SH-SY5Y (cell line): ENCODE results near the gene KIFAP3.
A peak's percentile ranks its signal among the peaks of the same experiment; 100 is the strongest.

ENCODE experiments used
- GATA2 ChIP-seq: IDR thresholded peaks from 2 replicates; pipeline ENCODE4 v1.6.1; 2011; ENCODE audit warnings: mild to moderate bottlenecking, low read depth, low read length
- GATA3 ChIP-seq: IDR thresholded peaks from 2 replicates; pipeline ENCODE4 v1.6.1; 2011; ENCODE audit warnings: low read depth, mild to moderate bottlenecking, low read length, moderate library complexity

The KIFAP3 gene

DNA sequence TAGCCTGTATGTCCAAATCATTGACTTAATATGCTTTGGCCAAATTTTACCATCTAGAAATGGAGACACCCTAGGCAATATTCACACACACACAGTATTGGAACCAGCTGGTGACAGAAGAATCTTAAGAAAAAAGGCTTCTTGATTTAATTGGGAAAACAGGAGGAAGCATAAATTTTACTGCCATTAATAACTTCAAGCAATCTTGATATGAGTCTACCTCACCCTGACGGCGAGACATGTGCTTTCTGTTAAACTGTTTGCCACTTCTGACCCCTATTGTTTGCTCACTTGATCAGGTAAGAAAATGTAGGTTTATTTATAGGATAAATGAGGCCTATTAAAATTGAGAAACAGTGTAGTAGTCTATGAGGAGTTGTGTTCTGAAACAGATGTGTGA, 73.2 kb downstream of the KIFAP3 start:
- no peak for TF ChIP-seq GATA3
- TF ChIP-seq GATA2, result no peak

GRCh38 chr1:169999761-170000160, 74.7 kb downstream of the KIFAP3 start:
- TF ChIP-seq GATA3, result no peak
- TF ChIP-seq GATA2, result no peak

- TF ChIP-seq GATA3 (no peak), GATA2 (no peak)
Measured at GRCh38 chr1:169999331-169999741, 75.2 kb downstream of the KIFAP3 start.

- no peak for TF ChIP-seq GATA3
- no peak for TF ChIP-seq GATA2
Measured at GRCh38 chr1:169995993-169996392, 78.5 kb downstream of the KIFAP3 start.

DNA sequence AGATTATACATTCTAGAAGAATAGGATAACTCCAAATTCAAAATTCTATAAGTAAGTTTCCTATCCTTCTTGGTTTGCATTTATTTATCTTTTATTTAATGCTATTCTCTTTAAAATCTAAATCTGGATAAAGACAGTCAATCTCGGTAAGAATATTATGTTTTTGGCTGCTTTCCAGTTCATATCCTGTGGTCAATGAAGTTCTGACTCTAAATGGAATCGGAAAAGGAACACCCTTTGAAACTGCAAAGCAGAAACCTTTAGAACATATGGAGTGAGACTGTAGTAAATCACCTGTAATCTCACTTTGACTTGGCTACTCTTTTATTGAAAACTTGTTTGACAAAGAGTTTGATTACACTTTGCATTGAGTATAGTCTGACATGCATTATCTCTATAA, 85.2 kb downstream of the KIFAP3 start:
- TF ChIP-seq GATA3 (no peak), GATA2 (no peak)

DNA sequence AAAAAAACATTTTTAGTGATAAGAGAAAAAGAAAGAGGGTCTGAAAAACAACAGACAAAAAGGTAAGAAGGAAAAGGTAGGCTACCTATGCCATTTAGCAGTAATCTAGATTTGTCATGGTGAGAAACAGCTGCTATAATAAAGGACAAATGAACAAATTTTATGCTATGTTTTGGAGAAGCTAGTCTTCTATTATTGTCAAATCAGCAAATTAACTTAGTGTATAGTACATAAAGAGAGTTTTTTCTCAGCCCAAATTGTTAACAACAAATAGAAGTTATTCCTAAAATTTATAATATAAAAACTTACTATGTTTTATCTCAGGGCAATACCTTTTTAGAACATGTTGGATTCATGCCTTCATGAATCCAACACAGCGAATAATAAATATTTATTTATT, 88.7 kb downstream of the KIFAP3 start:
- TF ChIP-seq GATA2 (no peak), GATA3 (no peak)

DNA sequence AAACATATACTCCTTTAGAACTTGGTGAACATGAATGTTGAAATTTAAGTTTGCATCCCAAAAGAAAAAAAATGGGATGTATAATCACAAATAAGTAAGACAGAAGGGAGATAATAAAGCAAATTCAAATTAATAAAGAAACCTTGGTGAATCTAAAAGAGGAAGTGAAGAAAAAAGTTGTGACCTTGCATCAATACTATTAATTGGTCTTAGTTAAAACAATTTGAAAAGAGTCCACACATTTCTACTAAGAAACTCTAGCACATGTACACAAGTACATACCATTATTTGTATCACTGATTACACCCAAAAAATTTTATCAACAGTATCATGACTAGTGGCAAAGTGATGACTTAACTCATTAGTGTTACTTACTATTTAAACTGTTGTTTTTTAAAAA, 100.4 kb downstream of the KIFAP3 start:
- TF ChIP-seq GATA3 (no peak), GATA2 (no peak)

DNA sequence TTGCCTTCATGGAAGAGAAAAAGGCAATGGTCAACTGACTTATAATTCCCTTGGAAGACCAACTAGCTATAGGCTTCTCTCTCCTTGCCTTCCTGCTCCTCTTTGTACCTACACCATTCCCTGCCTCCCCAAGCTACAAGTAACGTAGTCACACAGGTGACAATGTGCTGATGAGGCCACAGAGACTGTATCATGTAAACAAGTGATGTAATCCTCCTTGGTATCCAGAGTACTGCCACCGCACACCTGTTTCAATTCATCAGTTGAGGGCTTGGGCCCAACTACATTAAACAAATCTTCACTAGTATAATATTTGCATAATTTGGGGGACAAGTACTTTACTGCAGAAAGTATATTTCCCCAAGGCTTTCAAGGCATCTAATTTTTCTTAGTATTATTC, 104.4 kb downstream of the KIFAP3 start:
- TF ChIP-seq GATA3 (no peak), GATA2 (no peak)

- no peak; the same call in 1 of the 2 replicates for TF ChIP-seq GATA2
- TF ChIP-seq GATA3, result peak; percentile 87
Measured at GRCh38 chr1:169968174-169968573, 106.3 kb downstream of the KIFAP3 start.

DNA sequence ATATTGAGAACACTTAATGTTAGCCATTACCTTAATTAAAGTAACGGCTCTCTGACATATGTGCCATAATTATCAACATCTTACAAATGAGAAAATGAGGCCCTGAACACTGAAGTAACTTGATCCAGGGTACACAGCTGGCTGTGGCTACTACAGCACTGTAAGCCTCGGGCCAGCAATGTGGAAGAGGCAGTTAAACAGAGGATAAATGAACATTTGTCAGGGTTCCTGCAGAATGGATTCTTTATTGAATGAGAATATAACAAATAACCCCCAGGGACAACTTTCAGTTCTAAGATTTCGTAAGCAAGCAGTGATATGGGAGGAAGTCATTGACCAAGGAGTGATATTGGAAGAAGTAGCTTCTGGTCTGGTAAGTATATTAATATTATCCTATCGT, 110.3 kb downstream of the KIFAP3 start:
- TF ChIP-seq GATA3 (no peak), GATA2 (no peak)

DNA sequence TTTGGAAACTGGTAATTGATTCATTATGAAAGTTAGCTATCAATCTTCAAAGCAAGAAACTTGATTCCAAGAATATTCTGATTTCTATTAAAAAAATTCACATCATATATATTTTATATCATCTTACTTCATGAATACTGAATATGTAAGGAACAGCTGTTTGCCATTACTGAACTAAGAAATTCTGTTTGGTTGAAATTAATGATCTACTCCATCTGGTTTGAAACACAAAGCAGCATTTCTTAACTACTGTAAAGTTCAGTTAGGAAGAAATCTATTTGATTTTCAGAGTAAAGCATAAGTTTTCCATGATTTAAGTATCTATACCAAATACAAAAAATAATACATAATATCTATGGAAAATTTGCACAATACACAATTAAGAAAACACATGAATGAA, 114.8 kb downstream of the KIFAP3 start:
- no peak for TF ChIP-seq GATA2
- TF ChIP-seq GATA3, result no peak

- TF ChIP-seq GATA2, result no peak
- TF ChIP-seq GATA3, result peak; percentile 58
Measured at GRCh38 chr1:169958987-169959386, 115.5 kb downstream of the KIFAP3 start.

DNA sequence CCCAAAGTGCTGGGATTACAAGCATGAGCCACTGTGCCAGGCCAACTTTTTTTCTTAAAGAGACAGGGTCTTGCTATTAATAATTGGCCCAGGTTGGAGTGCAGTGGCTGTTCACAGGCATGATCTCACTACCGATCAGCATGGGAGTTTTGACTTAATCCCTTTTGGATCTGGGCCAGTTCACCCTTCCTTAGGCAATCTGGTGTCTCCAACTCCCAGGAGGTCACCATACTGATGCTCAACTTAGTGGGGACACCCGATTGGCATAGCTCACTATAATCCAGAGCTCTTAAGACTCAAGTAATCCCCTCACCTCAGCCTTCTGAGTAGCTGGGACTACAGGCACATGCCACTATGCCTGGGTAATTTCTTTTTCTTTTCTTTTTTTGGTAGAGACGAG, 116.6 kb downstream of the KIFAP3 start:
- TF ChIP-seq GATA3 (no peak), GATA2 (no peak)

GRCh38 chr1:169951108-169951507, 123.4 kb downstream of the KIFAP3 start:
- no peak for TF ChIP-seq GATA2
- no peak for TF ChIP-seq GATA3

DNA sequence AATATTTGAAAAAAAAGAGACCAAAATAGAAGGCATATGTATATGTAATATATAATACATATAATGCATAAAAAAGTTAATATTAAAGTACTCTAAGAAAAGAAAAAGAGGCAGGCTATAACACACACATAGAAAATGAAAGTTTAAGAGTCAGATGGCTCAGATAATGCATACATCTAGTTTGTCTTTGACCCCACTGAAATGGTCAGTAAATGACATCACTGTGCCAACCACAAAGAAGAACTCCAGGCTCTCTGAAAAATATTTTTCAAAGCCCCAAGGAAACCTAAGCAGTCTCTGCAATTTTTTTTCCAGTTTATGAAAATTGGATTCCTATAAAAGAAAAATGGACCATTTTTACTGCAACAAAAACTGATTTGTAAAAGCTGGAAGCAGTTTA, 125.4 kb downstream of the KIFAP3 start:
- TF ChIP-seq GATA3, result no peak
- no peak for TF ChIP-seq GATA2

DNA sequence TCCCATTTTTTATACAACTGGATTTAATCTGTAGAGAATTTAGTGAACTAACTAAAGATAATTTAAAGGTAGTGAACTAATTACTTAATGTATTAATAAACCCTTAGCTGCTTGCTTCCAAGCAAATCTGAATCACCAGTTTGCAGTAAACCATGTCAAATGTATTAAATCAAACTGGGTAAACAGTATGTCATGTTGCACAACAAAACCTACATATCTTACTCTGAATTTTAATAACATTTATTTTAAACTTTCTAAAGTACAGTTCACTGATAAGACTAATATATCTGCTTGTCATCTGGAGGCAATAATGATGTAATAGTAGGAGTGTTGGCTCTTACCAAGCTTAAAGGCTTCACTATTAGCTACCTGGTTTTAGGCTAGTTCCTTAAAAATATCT, 128.3 kb downstream of the KIFAP3 start:
- no peak for TF ChIP-seq GATA3
- no peak for TF ChIP-seq GATA2

DNA sequence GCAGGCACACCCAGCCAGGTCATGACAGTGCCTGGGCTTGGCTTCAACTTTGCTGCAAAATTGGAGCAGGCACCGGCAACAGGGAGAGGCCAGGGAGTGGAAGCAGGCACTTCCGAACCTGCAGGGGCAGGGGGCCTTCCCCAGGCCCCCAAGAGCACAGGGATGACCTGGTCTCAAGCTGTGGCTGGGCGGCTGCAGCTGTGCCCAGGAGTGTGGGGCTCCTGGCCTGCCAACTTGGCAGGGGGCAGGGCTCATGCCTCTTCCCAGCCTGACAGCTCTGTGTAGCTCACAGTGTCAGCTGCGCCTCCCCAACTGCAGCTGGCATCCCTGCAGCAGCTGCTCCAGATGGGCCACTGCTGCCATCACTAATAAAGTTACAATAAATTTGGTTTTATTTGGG, 129.3 kb downstream of the KIFAP3 start:
- TF ChIP-seq GATA3, result no peak
- no peak for TF ChIP-seq GATA2

GRCh38 chr1:169944621-169945020, 129.9 kb downstream of the KIFAP3 start:
- TF ChIP-seq GATA2, result no peak
- TF ChIP-seq GATA3, result no peak
